Thoracic aorta (tissue), 2 donors: ENCODE results near the gene CACNA1H. TPM values are rescaled to one million over a fixed set of nuclear protein-coding genes. Genes with fewer than 3 reads are reported as not detected.

Experiments used
- ATAC-seq: fragments of 150-250 bp; one replicate; pipeline ENCODE4 v1.8.0; 2017; ENCODE audit warnings: low read depth; ENCODE audit not compliant: insufficient number of reproducible peaks, low FRiP score
- DNase-seq: peaks from one replicate; pipeline ENCODE4 v3.0.0-alpha.2; 2020; ENCODE audit warnings: low spot score
- H3K27ac ChIP-seq, 2 donors: fragments of 200-600 bp; sonication (generic); 1 replicate in 1 of 2; 2 replicates in 1 of 2; pipeline ENCODE4 v1.5.1; 2016; ENCODE audit warnings: mild to moderate bottlenecking in 2 of 2, moderate library complexity in 2 of 2
- H3K27me3 ChIP-seq: fragments of 200-600 bp; sonication (generic); replicated peaks from 2 replicates; pipeline ENCODE4 v1.6.0; 2016; ENCODE audit warnings: mild to moderate bottlenecking; ENCODE audit not compliant: insufficient read depth
- H3K36me3 ChIP-seq: fragments of 200-600 bp; sonication (generic); one replicate; pipeline ENCODE4 v1.5.1; 2016
- H3K4me1 ChIP-seq, 2 donors: fragments of 200-600 bp; sonication (generic); 1 replicate in 1 of 2; 2 replicates in 1 of 2; pipeline versions ENCODE4 v1.5.1 to v1.6.0; 2016; ENCODE audit warnings: low read depth in 2 of 2, mild to moderate bottlenecking in 1 of 2; ENCODE audit not compliant: control insufficient read depth in 1 of 2
- H3K4me3 ChIP-seq: fragments of 200-600 bp; sonication (generic); 2 replicates; pipeline ENCODE4 v1.5.1; 2016; ENCODE audit warnings: mild to moderate bottlenecking
- H3K9me3 ChIP-seq: fragments of 200-600 bp; sonication (generic); 2 replicates; pipeline ENCODE4 v1.5.1; 2016
- total RNA-seq, 2 donors: library from RNA; depleted of rRNA; stranded (reverse); fragments of >200 nt; gene quantifications; one replicate each; pipeline versions ENCODE4 v1.1.0 to v1.2.3, GENCODE V29; 2016
- TF ChIP-seq, protein P1 (sequence below): fragments of 200-600 bp; sonication (generic); IDR thresholded peaks from one replicate; pipeline ENCODE4 v1.5.1; 2019; ENCODE audit warnings: antibody characterized with exemption

The CACNA1H gene
- total RNA-seq, 2 donors from 2014 or later = 14.7 to 33.0 TPM

DNA sequence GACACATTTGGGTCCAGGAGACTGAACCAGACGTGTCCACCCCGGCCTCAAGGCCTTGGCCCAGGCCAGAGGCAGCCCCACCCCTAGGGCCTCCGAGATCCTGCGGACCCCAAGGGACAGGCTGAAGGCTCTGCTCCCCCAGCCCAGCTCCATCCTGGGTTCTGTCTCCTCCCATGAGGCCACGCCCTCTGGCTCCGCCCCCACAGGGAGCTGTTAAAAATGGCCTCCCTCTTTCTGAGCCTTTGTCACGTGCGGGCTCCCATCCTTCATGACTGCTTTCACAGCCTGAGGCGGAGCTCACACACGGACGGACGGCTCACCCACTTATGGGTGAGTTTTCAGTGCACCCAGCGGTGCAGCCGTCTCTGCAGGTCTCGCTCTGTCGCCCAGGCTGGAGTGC lies 6.5 kb upstream of the CACNA1H start:
- Histone ChIP-seq H3K4me1 (no peaks in the 10 kb centered on the region), H3K36me3 (no peaks in the 10 kb centered on the region), H3K9me3 (no peaks in the 10 kb centered on the region), H3K27ac (no peak overlapping the region), H3K4me3 (no peak overlapping the region), H3K27me3 (no peaks in the 10 kb centered on the region)
- DNase-seq = no peak
- no peak for ATAC-seq
- TF ChIP-seq, protein P1, sequence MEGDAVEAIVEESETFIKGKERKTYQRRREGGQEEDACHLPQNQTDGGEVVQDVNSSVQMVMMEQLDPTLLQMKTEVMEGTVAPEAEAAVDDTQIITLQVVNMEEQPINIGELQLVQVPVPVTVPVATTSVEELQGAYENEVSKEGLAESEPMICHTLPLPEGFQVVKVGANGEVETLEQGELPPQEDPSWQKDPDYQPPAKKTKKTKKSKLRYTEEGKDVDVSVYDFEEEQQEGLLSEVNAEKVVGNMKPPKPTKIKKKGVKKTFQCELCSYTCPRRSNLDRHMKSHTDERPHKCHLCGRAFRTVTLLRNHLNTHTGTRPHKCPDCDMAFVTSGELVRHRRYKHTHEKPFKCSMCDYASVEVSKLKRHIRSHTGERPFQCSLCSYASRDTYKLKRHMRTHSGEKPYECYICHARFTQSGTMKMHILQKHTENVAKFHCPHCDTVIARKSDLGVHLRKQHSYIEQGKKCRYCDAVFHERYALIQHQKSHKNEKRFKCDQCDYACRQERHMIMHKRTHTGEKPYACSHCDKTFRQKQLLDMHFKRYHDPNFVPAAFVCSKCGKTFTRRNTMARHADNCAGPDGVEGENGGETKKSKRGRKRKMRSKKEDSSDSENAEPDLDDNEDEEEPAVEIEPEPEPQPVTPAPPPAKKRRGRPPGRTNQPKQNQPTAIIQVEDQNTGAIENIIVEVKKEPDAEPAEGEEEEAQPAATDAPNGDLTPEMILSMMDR = no peak

GRCh38 chr16:1147027-1147426 lies 5.9 kb upstream of the CACNA1H start:
- no peak overlapping the region for H3K27ac ChIP-seq

DNA sequence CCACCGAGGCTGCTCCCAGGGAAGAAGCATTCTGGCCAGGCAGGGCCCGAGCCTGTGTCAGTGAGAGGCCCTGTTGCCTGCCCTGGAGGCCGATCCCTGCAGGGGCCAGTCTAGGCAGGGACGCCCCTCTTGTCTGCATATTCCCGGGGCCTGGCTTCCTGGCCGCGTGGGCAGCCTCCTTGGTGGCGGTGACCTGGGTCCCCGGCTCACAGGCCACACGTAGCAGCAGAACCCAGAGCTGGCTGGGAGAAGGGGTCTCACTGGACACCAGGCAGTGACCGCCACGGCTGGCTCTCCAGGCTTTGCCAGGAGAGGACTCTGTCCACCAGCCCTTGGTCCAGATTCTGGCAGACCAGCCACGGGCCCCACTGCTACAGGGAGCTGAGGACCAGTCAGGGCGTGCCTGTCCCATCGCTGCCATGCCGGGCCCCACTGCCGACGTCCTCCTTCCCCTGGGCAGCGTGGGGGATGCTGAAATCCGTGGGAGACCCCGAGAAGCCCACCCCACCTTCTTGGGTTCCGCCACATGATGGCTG lies 3.7 kb upstream of the CACNA1H start:
- ATAC-seq (no peak), DNase-seq (no peak)
- Histone ChIP-seq H3K4me3 (no peak overlapping the region), H3K9me3 (no peaks in the 10 kb centered on the region), H3K4me1 (peaks cover 0 to 5% of the 10 kb centered on the region in 2 donors), H3K36me3 (no peaks in the 10 kb centered on the region), H3K27me3 (no peaks in the 10 kb centered on the region), H3K27ac (no peak overlapping the region)
- TF ChIP-seq, protein P1 = no peak

More at GRCh38 chr16:1147027-1147426, 5.9 kb upstream of the CACNA1H start:
- no peak for ATAC-seq
- Histone ChIP-seq H3K27me3 (no peaks in the 10 kb centered on the region), H3K9me3 (no peaks in the 10 kb centered on the region), H3K4me1 (no peaks in the 10 kb centered on the region), H3K36me3 (no peaks in the 10 kb centered on the region), H3K4me3 (no peak overlapping the region)
- DNase-seq = no peak
- TF ChIP-seq, protein P1 = no peak

GRCh38 chr16:1150511-1150982 lies 2.4 kb upstream of the CACNA1H start:
- Histone ChIP-seq H3K36me3 (no peaks in the 10 kb centered on the region), H3K27ac (no peak overlapping the region), H3K4me1 (peaks cover 0 to 9% of the 10 kb centered on the region in 2 donors), H3K4me3 (no peak overlapping the region), H3K27me3 (no peaks in the 10 kb centered on the region), H3K9me3 (no peaks in the 10 kb centered on the region)
- DNase-seq (no peak), ATAC-seq (no peak)
- TF ChIP-seq, protein P1 = no peak

GRCh38 chr16:1151424-1152122 lies 1.3 kb upstream of the CACNA1H start:
- no peaks in the 10 kb centered on the region for H3K27me3 ChIP-seq
- TF ChIP-seq, protein P1 = no peak
- no peak overlapping the region for H3K4me3 ChIP-seq
- no peaks in the 10 kb centered on the region for H3K9me3 ChIP-seq
- DNase-seq (no peak), ATAC-seq (no peak)
- peaks cover 0 to 9% of the 10 kb centered on the region in 2 donors for H3K4me1 ChIP-seq
- no peak overlapping the region for H3K27ac ChIP-seq
- no peaks in the 10 kb centered on the region for H3K36me3 ChIP-seq
